Fibroblast of lung (primary cell): Measurements from ENCODE around the gene SERPINH1. TPM values are rescaled to one million over a fixed set of nuclear protein-coding genes. Genes with fewer than 3 reads are reported as not detected.

ENCODE experiments used
- DNase-seq, 2 donors: peaks; one replicate each; pipeline versions ENCODE4 v3.0.0 to v3.0.0-alpha.2; 2010; ENCODE audit warnings: low read depth in 2 of 2
- H2AFZ ChIP-seq: 2 replicates; pipeline ENCODE4 v1.5.1; 2012; ENCODE audit warnings: low read length, control low read depth, inconsistent platforms
- H3K27ac ChIP-seq: 2 replicates; pipeline ENCODE4 v1.5.1; 2011; ENCODE audit warnings: low read length, control low read depth; ENCODE audit not compliant: insufficient read depth
- H3K27me3 ChIP-seq: 2 replicates; pipeline ENCODE4 v1.5.1; 2011; ENCODE audit warnings: mild to moderate bottlenecking, low read length; ENCODE audit not compliant: control insufficient read depth, insufficient read depth
- H3K36me3 ChIP-seq: 2 replicates; pipeline ENCODE4 v1.5.1; 2011; ENCODE audit warnings: low read length; ENCODE audit not compliant: control insufficient read depth, insufficient read depth
- H3K4me1 ChIP-seq: 2 replicates; pipeline ENCODE4 v1.5.1; 2011; ENCODE audit warnings: low read length; ENCODE audit not compliant: control insufficient read depth, insufficient read depth; ENCODE audit errors: extremely low read depth
- H3K4me2 ChIP-seq: 2 replicates; pipeline ENCODE4 v1.5.1; 2011; ENCODE audit warnings: low read length, control low read depth; ENCODE audit not compliant: insufficient read depth; ENCODE audit errors: extremely low read depth
- H3K4me3 ChIP-seq, 4 experiments: fragments of 200-600 bp in 1 of 4; sonication (generic) in 1 of 4; replicated peaks in 1 of 4; 2 replicates each; pipeline ENCODE4 v1.5.1; 2011 to 2016; ENCODE audit warnings: low read length in 4 of 4, low read depth in 3 of 4, mild to moderate bottlenecking in 3 of 4, control low read depth in 2 of 4, inconsistent platforms in 1 of 4, mixed read lengths in 1 of 4; ENCODE audit not compliant: insufficient read depth in 1 of 4; ENCODE audit errors: control extremely low read depth in 1 of 4
- H3K79me2 ChIP-seq: 2 replicates; pipeline ENCODE4 v1.5.1; 2012; ENCODE audit warnings: mild to moderate bottlenecking, low read length, inconsistent platforms; ENCODE audit not compliant: control insufficient read depth, insufficient read depth
- H3K9ac ChIP-seq: 2 replicates; pipeline ENCODE4 v1.5.1; 2011; ENCODE audit warnings: mild to moderate bottlenecking, low read length, control low read depth; ENCODE audit not compliant: insufficient read depth
- H3K9me3 ChIP-seq: 2 replicates; pipeline ENCODE4 v1.5.1; 2012; ENCODE audit warnings: low read depth, low read length; ENCODE audit not compliant: control insufficient read depth, insufficient read depth
- H4K20me1 ChIP-seq: 2 replicates; pipeline ENCODE4 v1.5.1; 2011; ENCODE audit warnings: low read length; ENCODE audit not compliant: control insufficient read depth, insufficient read depth; ENCODE audit errors: extremely low read depth
- EZH2 ChIP-seq: IDR thresholded peaks from 2 replicates; pipeline ENCODE4 v1.5.1; 2012; ENCODE audit warnings: low read length, control low read depth, mild to moderate bottlenecking; ENCODE audit errors: missing control alignments
- polyA plus RNA-seq, 2 donors: library from polyadenylated mRNA; depleted of rRNA in 1 of 2; stranded (reverse) in 1 of 2; unstranded in 1 of 2; fragments of >200 nt; gene quantifications; 2 replicates each; pipeline ENCODE4 v1.2.1, GENCODE V29; 2011 to 2012; ENCODE audit warnings: missing spikeins in 1 of 2
- total RNA-seq: library from RNA; depleted of rRNA; stranded (reverse); fragments of >200 nt; gene quantifications from 2 replicates; pipeline ENCODE4 v1.2.1, GENCODE V29; 2014
- TF ChIP-seq, protein P1 (sequence below), 2 donors: IDR thresholded peaks in 1 of 2; conservative IDR thresholded peaks in 1 of 2; 1 replicate in 1 of 2; 2 replicates in 1 of 2; pipeline ENCODE4 v1.5.1; 2011 to 2012; ENCODE audit warnings: low read length in 2 of 2, control low read depth in 1 of 2, inconsistent platforms in 1 of 2, low read depth in 1 of 2, mild to moderate bottlenecking in 1 of 2

SERPINH1 gene
- total and polyA plus RNA-seq, 2 donors (not counting 1 experiment from before 2014, with no cell fraction given), result 491 to 750 TPM

DNA sequence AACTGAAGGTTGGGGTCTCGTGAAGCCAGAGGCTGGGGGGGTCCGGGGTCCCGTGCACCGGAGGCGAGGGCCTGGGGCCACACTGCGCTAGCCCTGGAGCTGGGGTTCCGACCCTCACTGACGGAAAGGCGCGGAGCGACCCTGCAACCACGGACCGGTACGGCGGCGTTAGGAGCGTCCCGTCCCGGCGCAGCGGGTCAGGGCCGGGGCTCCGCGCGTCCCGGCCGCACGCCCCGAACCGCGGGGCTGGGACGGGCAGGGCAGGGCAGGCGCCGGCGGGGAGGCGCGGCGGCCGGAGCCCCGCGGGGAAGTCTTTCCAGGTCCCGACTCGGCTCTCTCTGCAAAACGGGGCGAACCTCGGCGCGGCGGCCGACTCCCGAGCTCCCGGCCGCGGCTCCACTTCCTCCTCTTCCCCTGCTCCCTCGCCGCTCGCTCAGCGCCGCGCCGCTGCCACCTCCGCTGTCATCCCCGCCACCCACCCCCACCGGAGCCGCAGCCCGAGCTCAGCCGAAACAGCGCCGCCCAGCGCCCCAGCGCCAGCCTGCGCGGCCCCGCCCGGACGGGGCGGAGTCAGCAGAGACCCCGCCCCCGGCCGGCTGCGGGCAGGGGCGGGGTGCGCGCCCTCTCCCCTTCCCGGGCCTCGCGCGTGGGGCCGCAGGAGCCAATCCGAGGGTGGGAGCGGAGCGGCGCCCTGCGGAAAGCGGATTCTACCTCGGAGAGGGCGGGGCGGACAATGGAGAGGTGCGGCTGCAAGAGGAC is 36.4 kb upstream of the SERPINH1 start, which contains the start of gene GDPD5:
Gene GDPD5 (minus strand): TSS at position 509 of the 759 bp plus-strand sequence. CDS start 48,206 bp downstream, outside the sequence.
- Histone ChIP-seq H3K4me1 (no peaks in the 10 kb centered on the region), H3K9me3 (no peaks in the 10 kb centered on the region), H3K27me3 (peaks cover 21% of the 10 kb centered on the region), H3K79me2 (no peaks in the 10 kb centered on the region), H4K20me1 (no peaks in the 10 kb centered on the region), H3K9ac (peak within 1 kb of the TSS; percentile 57), H3K4me2 (peak within 1 kb of the TSS; percentile 88), H3K4me3 (peak within 1 kb of the TSS; percentile 55 to 67 (median 61)), H3K27ac (no peak within 1 kb of the TSS), H2AFZ (peak within 1 kb of the TSS; percentile 63), H3K36me3 (no peaks in the 10 kb centered on the region)
- peak; percentile 60 to 69 for DNase-seq
- no peak for TF ChIP-seq EZH2
- TF ChIP-seq, protein P1, sequence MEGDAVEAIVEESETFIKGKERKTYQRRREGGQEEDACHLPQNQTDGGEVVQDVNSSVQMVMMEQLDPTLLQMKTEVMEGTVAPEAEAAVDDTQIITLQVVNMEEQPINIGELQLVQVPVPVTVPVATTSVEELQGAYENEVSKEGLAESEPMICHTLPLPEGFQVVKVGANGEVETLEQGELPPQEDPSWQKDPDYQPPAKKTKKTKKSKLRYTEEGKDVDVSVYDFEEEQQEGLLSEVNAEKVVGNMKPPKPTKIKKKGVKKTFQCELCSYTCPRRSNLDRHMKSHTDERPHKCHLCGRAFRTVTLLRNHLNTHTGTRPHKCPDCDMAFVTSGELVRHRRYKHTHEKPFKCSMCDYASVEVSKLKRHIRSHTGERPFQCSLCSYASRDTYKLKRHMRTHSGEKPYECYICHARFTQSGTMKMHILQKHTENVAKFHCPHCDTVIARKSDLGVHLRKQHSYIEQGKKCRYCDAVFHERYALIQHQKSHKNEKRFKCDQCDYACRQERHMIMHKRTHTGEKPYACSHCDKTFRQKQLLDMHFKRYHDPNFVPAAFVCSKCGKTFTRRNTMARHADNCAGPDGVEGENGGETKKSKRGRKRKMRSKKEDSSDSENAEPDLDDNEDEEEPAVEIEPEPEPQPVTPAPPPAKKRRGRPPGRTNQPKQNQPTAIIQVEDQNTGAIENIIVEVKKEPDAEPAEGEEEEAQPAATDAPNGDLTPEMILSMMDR (conservative IDR thresholded peaks at IDR 0.05 in 1 of 2, IDR thresholded peaks at IDR 0.05 in 1 of 2; ENCODE audit: low read depth in 1 of 2, low read length in 2 of 2), result peak; percentile 14 to 33

DNA sequence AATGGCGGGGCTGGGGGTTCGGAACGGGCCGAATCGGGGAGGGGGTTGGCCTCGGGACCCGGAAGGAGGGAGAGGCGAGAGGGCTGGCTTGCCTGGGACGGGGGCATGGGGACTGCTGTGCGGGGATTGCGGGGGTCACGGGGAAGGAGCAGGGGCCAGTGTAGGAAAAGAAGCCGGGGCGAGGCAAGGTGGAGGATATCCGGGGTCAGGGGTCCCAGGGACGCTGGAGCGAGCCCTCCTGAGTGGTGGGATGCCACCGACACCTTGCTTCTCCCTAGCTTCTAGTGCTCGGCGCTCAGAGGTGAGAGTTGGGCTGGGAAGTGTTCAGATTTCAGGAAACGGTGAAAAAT is 35.9 kb upstream of the SERPINH1 start:
- no peak for DNase-seq
- TF ChIP-seq, protein P1 (conservative IDR thresholded peaks at IDR 0.05 in 1 of 2, IDR thresholded peaks at IDR 0.05 in 1 of 2; ENCODE audit: low read depth in 1 of 2, low read length in 2 of 2), result no peak
- no peak for TF ChIP-seq EZH2
- H4K20me1 ChIP-seq, result no peaks in the 10 kb centered on the region
- no peak overlapping the region for H3K27ac ChIP-seq
- peak overlapping the region; percentile 18 for H3K9ac ChIP-seq
- no peaks in the 10 kb centered on the region for H3K9me3 ChIP-seq
- peaks cover 21% of the 10 kb centered on the region for H3K27me3 ChIP-seq
- no peaks in the 10 kb centered on the region for H3K79me2 ChIP-seq
- no peaks in the 10 kb centered on the region for H3K36me3 ChIP-seq
- H3K4me1 ChIP-seq, result no peaks in the 10 kb centered on the region
- H2AFZ ChIP-seq, result peak overlapping the region; percentile 63
- H3K4me2 ChIP-seq, result peak overlapping the region; percentile 85
- peak overlapping the region; percentile 40 to 67 (median 60) for H3K4me3 ChIP-seq

GRCh38 chr11:75527130-75527529 is 34.9 kb upstream of the SERPINH1 start:
- no peak overlapping the region for H3K27ac ChIP-seq
- H3K4me3 ChIP-seq, result no peak overlapping the region
- H3K36me3 ChIP-seq, result no peaks in the 10 kb centered on the region
- H3K4me2 ChIP-seq, result no peak overlapping the region
- no peaks in the 10 kb centered on the region for H4K20me1 ChIP-seq
- H3K79me2 ChIP-seq, result no peaks in the 10 kb centered on the region
- peaks cover 21% of the 10 kb centered on the region for H3K27me3 ChIP-seq
- no peaks in the 10 kb centered on the region for H3K9me3 ChIP-seq
- TF ChIP-seq, protein P1 (conservative IDR thresholded peaks at IDR 0.05 in 1 of 2, IDR thresholded peaks at IDR 0.05 in 1 of 2; ENCODE audit: low read depth in 1 of 2, low read length in 2 of 2), result no peak
- no peak for TF ChIP-seq EZH2
- DNase-seq, result no peak
- no peak overlapping the region for H2AFZ ChIP-seq
- no peaks in the 10 kb centered on the region for H3K4me1 ChIP-seq
- H3K9ac ChIP-seq, result no peak overlapping the region
